Astrocyte of the cerebellum (primary cell): ENCODE results near the gene POFUT2.

Source experiments
- DNase-seq: peaks from one replicate; pipeline ENCODE4 v3.0.0-alpha.2; 2011; ENCODE audit warnings: low read depth
- H3K4me3 ChIP-seq: 2 replicates; pipeline ENCODE4 v1.5.1; 2011; ENCODE audit warnings: mild to moderate bottlenecking, low read depth, low read length, moderate library complexity
- in situ Hi-C: cut with HindIII; loops from 2 replicates; pipeline ENCODE4 v1.10.0; 2017; ENCODE audit warnings: low sequenced_read_pairs
- TF ChIP-seq, protein P1 (sequence below): IDR thresholded peaks from 2 replicates; pipeline ENCODE4 v1.5.1; 2012; ENCODE audit warnings: low read length, low read depth, moderate library complexity, mild to moderate bottlenecking; ENCODE audit errors: missing control alignments

POFUT2 gene

GRCh38 chr21:45248893-45249381, 38.8 kb downstream of the POFUT2 start:
- peak overlapping the region; percentile 5 for H3K4me3 ChIP-seq
- in situ Hi-C loops: no loop called here
- DNase-seq: no peak
- TF ChIP-seq, protein P1, sequence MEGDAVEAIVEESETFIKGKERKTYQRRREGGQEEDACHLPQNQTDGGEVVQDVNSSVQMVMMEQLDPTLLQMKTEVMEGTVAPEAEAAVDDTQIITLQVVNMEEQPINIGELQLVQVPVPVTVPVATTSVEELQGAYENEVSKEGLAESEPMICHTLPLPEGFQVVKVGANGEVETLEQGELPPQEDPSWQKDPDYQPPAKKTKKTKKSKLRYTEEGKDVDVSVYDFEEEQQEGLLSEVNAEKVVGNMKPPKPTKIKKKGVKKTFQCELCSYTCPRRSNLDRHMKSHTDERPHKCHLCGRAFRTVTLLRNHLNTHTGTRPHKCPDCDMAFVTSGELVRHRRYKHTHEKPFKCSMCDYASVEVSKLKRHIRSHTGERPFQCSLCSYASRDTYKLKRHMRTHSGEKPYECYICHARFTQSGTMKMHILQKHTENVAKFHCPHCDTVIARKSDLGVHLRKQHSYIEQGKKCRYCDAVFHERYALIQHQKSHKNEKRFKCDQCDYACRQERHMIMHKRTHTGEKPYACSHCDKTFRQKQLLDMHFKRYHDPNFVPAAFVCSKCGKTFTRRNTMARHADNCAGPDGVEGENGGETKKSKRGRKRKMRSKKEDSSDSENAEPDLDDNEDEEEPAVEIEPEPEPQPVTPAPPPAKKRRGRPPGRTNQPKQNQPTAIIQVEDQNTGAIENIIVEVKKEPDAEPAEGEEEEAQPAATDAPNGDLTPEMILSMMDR: peak; percentile 33

- TF ChIP-seq, protein P1: no peak
- DNase-seq: no peak
- H3K4me3 ChIP-seq: peak overlapping the region; percentile 5
- in situ Hi-C loops: no loop called here
Measured at GRCh38 chr21:45248301-45248892, 39.3 kb downstream of the POFUT2 start.

DNA sequence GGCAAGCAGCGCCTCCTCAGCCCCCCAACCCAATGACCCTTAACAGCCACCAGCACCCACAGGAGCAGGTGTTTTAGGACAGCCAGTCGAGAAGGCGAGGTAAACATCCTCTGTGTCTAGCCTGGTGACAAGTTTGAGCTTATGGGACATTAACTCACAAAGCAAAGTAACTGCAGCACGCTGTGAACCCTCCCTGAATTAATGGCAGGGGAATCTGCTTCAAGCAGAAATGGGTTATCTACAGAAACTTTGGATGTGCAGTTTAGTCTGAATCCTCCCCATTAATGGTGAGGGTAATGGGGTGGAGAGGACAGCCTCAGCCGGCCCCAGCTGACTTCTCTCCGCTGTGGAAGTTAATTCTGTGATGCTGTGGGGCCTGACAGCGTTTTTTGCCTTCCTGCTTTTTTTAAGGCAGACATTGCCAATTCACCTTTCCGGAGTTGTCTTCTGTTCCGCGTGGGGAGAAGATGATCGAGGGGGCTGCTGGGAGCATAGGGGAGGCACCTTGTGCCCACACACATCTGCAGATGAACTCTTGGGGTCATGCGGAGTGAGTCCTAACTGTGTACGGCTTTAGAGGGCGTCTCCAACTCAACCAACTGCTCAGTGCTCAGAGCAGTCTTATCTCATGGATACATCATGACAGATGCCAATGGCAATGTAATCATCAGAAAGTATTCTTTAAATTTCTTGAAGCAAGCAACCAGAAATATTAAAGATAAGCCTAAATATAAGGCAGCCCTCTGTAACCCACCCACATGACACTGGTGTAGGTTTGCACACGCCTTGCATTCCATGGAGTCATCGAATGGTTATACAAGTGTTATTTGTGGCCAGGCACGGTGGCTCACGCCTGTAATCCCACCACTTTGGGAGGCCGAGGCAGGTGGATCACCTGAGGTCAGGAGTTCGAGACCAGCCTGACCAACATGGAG, 41.0 kb downstream of the POFUT2 start:
- in situ Hi-C loops: no loop called here
- no peak overlapping the region for H3K4me3 ChIP-seq
- TF ChIP-seq, protein P1: no peak
- no peak for DNase-seq

DNA sequence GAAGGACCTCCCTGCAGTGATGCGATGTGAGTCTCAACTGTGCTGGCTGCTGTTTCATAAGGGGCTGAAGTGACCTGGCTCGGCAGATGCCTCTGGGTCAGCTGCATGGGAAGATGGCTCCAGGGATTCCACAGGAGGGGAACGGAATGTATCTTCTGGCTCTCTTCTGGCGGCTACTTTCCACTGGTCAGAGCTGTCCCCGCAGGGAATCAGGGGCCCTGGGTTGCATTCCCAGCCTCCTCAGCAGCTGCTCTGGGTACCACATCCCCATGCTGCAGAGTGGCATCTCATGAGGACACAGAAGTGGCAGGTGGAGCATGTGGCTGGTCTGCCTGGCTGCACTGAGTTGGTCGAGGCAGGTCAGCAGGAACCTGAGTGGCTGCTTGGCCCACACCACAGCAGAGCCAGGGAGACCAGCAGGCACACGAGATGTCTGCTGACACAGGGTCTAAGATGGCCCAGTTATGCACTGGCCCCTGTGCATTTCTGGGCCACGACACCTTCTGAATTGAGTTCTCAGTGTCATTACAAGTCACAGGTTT, 42.8 kb downstream of the POFUT2 start:
- TF ChIP-seq, protein P1: no peak
- in situ Hi-C loops: no loop called here
- H3K4me3 ChIP-seq: no peak overlapping the region
- no peak for DNase-seq

- TF ChIP-seq, protein P1: no peak
- H3K4me3 ChIP-seq: no peak overlapping the region
- no peak for DNase-seq
- in situ Hi-C loops: no loop called here
Measured at GRCh38 chr21:45243603-45244002, 44.1 kb downstream of the POFUT2 start.

GRCh38 chr21:45241357-45241756, 46.3 kb downstream of the POFUT2 start:
- in situ Hi-C loops: no loop called here
- H3K4me3 ChIP-seq: no peak overlapping the region
- TF ChIP-seq, protein P1: no peak
- DNase-seq: no peak
